Endometrial microvascular endothelial cells (primary cell): ENCODE results near the gene KCNH1. TPM values are rescaled to one million over a fixed set of nuclear protein-coding genes. Genes with fewer than 3 reads are reported as not detected.

Source experiments
- in situ Hi-C: cut with HindIII; loops from 2 replicates; pipeline ENCODE4 v1.10.0; 2017; ENCODE audit warnings: low sequenced_read_pairs, low pct_unique_long_range_greater_than_20kb; ENCODE audit errors: inconsistent ontology term
- total RNA-seq: library from RNA; depleted of rRNA; stranded (reverse); fragments of >200 nt; gene quantifications from one replicate; pipeline ENCODE4 v1.2.3, GENCODE V29; 2015; ENCODE audit errors: inconsistent ontology term

The KCNH1 gene
- not detected for total RNA-seq

- in situ Hi-C loops: no loop called here
These were observed at the start of gene KCNH1 for GRCh38 chr1:211133836-211134669. Gene KCNH1 (minus strand): TSS chr1:211134148. CDS start chr1:211133945, 203 bp downstream.

GRCh38 chr1:211182746-211183145 lies 48.8 kb upstream of the KCNH1 start:
- in situ Hi-C loops: no loop called here

GRCh38 chr1:211174375-211174774 lies 40.4 kb upstream of the KCNH1 start:
- in situ Hi-C loops: no loop called here

GRCh38 chr1:211172657-211173056 lies 38.7 kb upstream of the KCNH1 start:
- in situ Hi-C loops: no loop called here

GRCh38 chr1:211169353-211169752 lies 35.4 kb upstream of the KCNH1 start:
- in situ Hi-C loops: no loop called here

- in situ Hi-C loops: no loop called here
These were observed 24.9 kb upstream of the KCNH1 start for GRCh38 chr1:211158866-211159265.

GRCh38 chr1:211155040-211155439 lies 21.1 kb upstream of the KCNH1 start:
- in situ Hi-C loops: no loop called here

- in situ Hi-C loops: no loop called here
These were observed 20.0 kb upstream of the KCNH1 start for GRCh38 chr1:211153932-211154331.

- in situ Hi-C loops: no loop called here
These were observed 14.4 kb upstream of the KCNH1 start for GRCh38 chr1:211148366-211148765.

GRCh38 chr1:211145944-211146343 lies 12.0 kb upstream of the KCNH1 start:
- in situ Hi-C loops: no loop called here

- in situ Hi-C loops: no loop called here
These were observed 1.5 kb upstream of the KCNH1 start for GRCh38 chr1:211135342-211135950.

- in situ Hi-C loops: no loop called here
These were observed 534 bp downstream of the KCNH1 start for GRCh38 chr1:211133393-211133835.

- in situ Hi-C loops: no loop called here
These were observed 1.1 kb downstream of the KCNH1 start for GRCh38 chr1:211132721-211133392.

GRCh38 chr1:211129776-211130175 lies 4.2 kb downstream of the KCNH1 start:
- in situ Hi-C loops: no loop called here

GRCh38 chr1:211127166-211127565 lies 6.8 kb downstream of the KCNH1 start:
- in situ Hi-C loops: no loop called here

GRCh38 chr1:211126622-211127021 lies 7.3 kb downstream of the KCNH1 start:
- in situ Hi-C loops: no loop called here

- in situ Hi-C loops: no loop called here
These were observed 15.4 kb downstream of the KCNH1 start for GRCh38 chr1:211118407-211119102.

GRCh38 chr1:211114446-211114845 lies 19.5 kb downstream of the KCNH1 start:
- in situ Hi-C loops: no loop called here

GRCh38 chr1:211113566-211113965 lies 20.4 kb downstream of the KCNH1 start:
- in situ Hi-C loops: no loop called here
